Endothelial cell (in vitro differentiated cells): Measurements from ENCODE around the gene TMC1. TPM values are rescaled to one million over a fixed set of nuclear protein-coding genes. Genes with fewer than 3 reads are reported as not detected.

Source experiments
- DNase-seq: peaks from one replicate; pipeline ENCODE4 v3.0.0; 2021; ENCODE audit warnings: low spot score
- H3K27ac Mint-ChIP-seq: one replicate; pipeline ENCODE4 v1.8.0; 2021; ENCODE audit warnings: mixed read lengths, inconsistent platforms; ENCODE audit not compliant: unreplicated experiment
- H3K27me3 Mint-ChIP-seq: one replicate; pipeline ENCODE4 v1.8.0; 2021; ENCODE audit warnings: mild to moderate bottlenecking, moderate library complexity, mixed read lengths, inconsistent platforms; ENCODE audit not compliant: unreplicated experiment
- H3K36me3 Mint-ChIP-seq: one replicate; pipeline ENCODE4 v1.8.0; 2021; ENCODE audit warnings: mild to moderate bottlenecking, low read depth, mixed read lengths, inconsistent platforms; ENCODE audit not compliant: unreplicated experiment
- H3K4me1 Mint-ChIP-seq: one replicate; pipeline ENCODE4 v1.8.0; 2021; ENCODE audit warnings: mild to moderate bottlenecking, mixed read lengths, inconsistent platforms; ENCODE audit not compliant: unreplicated experiment
- H3K4me3 Mint-ChIP-seq: one replicate; pipeline ENCODE4 v1.8.0; 2021; ENCODE audit warnings: mild to moderate bottlenecking, mixed read lengths, inconsistent platforms; ENCODE audit not compliant: unreplicated experiment
- H3K9me3 Mint-ChIP-seq: one replicate; pipeline ENCODE4 v1.8.0; 2021; ENCODE audit warnings: mixed read lengths, inconsistent platforms; ENCODE audit not compliant: unreplicated experiment
- total RNA-seq: library from RNA; stranded (reverse); fragmentation: NEBNext Ultra II Directional; extraction: Animal tissue kit (Norgen Biotek cat#: 25700); gene quantifications from one replicate; pipeline ENCODE4 v1.2.1, GENCODE V29; 2021; ENCODE audit not compliant: unreplicated experiment
- TF ChIP-seq, protein P1 (sequence below): fragments of 200-600 bp; sonication (generic); IDR thresholded peaks from one replicate; pipeline ENCODE4 v1.5.0; 2021; ENCODE audit warnings: antibody characterized with exemption; ENCODE audit not compliant: unreplicated experiment

TMC1 gene
- total RNA-seq, 1 donor from 2014 or later = not detected

DNA sequence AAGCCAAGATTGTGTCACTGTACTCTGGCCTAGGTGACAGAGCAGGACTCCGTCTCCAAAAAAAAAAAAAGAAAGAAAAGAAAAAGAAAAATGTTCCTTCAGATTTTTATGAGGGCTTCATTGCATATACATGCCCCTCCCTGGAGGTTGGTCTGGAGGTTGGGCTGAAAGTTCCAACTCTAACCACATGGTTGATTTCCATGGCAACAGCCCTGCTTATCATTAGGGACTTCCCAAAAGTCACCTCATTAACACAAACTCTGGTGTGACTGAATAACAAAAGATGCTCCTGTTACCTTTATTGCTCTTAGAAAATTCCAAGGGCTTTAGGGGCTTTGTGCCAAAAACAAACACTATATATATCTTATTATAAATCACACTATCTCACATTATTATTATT lies 113.8 kb downstream of the TMC1 start:
- TF ChIP-seq, protein P1, sequence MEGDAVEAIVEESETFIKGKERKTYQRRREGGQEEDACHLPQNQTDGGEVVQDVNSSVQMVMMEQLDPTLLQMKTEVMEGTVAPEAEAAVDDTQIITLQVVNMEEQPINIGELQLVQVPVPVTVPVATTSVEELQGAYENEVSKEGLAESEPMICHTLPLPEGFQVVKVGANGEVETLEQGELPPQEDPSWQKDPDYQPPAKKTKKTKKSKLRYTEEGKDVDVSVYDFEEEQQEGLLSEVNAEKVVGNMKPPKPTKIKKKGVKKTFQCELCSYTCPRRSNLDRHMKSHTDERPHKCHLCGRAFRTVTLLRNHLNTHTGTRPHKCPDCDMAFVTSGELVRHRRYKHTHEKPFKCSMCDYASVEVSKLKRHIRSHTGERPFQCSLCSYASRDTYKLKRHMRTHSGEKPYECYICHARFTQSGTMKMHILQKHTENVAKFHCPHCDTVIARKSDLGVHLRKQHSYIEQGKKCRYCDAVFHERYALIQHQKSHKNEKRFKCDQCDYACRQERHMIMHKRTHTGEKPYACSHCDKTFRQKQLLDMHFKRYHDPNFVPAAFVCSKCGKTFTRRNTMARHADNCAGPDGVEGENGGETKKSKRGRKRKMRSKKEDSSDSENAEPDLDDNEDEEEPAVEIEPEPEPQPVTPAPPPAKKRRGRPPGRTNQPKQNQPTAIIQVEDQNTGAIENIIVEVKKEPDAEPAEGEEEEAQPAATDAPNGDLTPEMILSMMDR = no peak
- H3K9me3 Mint-ChIP-seq = no peaks in the 10 kb centered on the region
- H3K4me3 Mint-ChIP-seq = no peak overlapping the region
- no peaks in the 10 kb centered on the region for H3K36me3 Mint-ChIP-seq
- no peak overlapping the region for H3K27ac Mint-ChIP-seq
- H3K27me3 Mint-ChIP-seq = no peaks in the 10 kb centered on the region
- DNase-seq = no peak
- H3K4me1 Mint-ChIP-seq = no peaks in the 10 kb centered on the region

GRCh38 chr9:72636621-72637020 lies 115.2 kb downstream of the TMC1 start:
- Mint-ChIP-seq H3K9me3 (no peaks in the 10 kb centered on the region), H3K27me3 (no peaks in the 10 kb centered on the region), H3K36me3 (no peaks in the 10 kb centered on the region), H3K4me1 (no peaks in the 10 kb centered on the region), H3K27ac (no peak overlapping the region), H3K4me3 (no peak overlapping the region)
- TF ChIP-seq, protein P1 = no peak
- no peak for DNase-seq

- Mint-ChIP-seq H3K9me3 (no peaks in the 10 kb centered on the region), H3K27ac (no peak overlapping the region), H3K4me3 (no peak overlapping the region), H3K27me3 (no peaks in the 10 kb centered on the region), H3K36me3 (no peaks in the 10 kb centered on the region), H3K4me1 (peaks cover 7% of the 10 kb centered on the region)
- TF ChIP-seq, protein P1 = no peak
- no peak for DNase-seq
Measured at GRCh38 chr9:72643651-72644050, 122.2 kb downstream of the TMC1 start.

DNA sequence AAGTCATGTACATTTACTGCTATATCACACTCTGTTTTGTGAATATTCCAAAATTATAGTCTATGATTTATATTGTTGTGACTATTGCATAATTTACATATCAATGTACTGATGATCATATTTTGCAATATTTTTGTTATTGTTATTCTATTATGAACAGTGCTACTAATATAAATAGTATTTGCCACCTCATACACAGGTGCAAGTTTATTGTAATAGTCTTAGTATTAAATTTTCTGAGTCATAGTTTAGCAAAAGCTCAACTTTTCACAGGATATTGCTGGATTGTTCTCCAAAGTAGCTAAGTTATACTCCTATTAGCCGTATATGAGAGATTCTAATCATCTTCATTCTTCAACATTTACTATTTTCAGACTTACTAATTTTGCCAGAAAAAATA lies 124.7 kb downstream of the TMC1 start:
- Mint-ChIP-seq H3K36me3 (no peaks in the 10 kb centered on the region), H3K27ac (no peak overlapping the region)

DNA sequence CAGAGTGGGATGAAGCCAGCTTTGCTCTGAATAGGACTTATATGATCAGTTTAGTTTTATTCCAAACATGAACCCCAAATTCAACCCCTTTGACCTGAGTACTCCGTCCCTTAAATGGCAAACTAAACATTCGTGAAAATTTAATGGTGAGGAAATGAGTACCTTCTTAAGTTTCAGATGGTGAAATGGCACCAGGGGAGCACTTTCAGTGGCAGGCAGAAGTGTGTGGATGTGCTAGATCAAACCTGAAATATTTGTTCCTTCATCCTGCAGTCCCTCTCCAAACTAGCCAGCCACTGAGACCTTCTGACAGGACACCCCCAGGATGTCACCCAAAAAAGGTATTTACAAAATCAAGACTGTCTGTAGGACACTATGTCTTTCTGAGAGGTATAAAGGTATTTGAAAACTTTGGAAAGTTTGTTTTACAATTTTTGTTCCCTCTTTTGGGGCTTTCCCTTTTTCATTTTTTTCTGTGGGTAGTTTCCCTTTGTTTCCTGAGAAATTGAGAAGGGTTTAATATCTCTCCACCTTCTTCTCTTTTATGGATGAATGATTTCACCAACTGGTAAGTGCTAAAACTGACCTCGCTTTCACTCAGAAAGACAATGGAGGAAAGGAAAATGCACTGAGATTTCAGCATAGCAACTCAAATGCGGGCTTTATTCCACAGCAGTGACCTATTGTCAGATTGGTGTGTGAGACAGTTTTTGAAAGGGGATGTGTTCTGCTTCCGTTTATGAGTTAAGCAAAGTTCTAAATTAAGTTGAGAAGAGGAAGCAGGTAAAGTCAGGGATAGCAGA lies 127.1 kb downstream of the TMC1 start:
- no peaks in the 10 kb centered on the region for H3K27me3 Mint-ChIP-seq
- no peak overlapping the region for H3K27ac Mint-ChIP-seq

More for the DNA sequence above, 124.7 kb downstream of the TMC1 start:
- H3K27me3 Mint-ChIP-seq = no peaks in the 10 kb centered on the region
- TF ChIP-seq, protein P1 = no peak
- no peak for DNase-seq
- H3K9me3 Mint-ChIP-seq = no peaks in the 10 kb centered on the region
- no peak overlapping the region for H3K4me3 Mint-ChIP-seq
- peaks cover 7% of the 10 kb centered on the region for H3K4me1 Mint-ChIP-seq

More for the DNA sequence above, 127.1 kb downstream of the TMC1 start:
- Mint-ChIP-seq H3K4me3 (no peak overlapping the region), H3K4me1 (peaks cover under 1% of the 10 kb centered on the region), H3K36me3 (no peaks in the 10 kb centered on the region), H3K9me3 (no peaks in the 10 kb centered on the region)
- DNase-seq = no peak
- TF ChIP-seq, protein P1 = no peak
